GM21825 (cell line): Measurements from ENCODE around the gene TCF23.
A peak's percentile ranks its signal among the peaks of the same experiment; 100 is the strongest.

Experiments
- ATAC-seq: cut with Tn5 transposase; IDR thresholded peaks from one replicate; pipeline ENCODE4 v1.9.1; 2021; ENCODE audit warnings: mild to moderate bottlenecking, moderate library complexity; ENCODE audit not compliant: unreplicated experiment

The TCF23 gene

GRCh38 chr2:27127883-27128667 lies 20.7 kb upstream of the TCF23 start:
- ATAC-seq, result no peak

- ATAC-seq, result no peak
These were observed 19.9 kb upstream of the TCF23 start for GRCh38 chr2:27128668-27129571.

GRCh38 chr2:27130396-27130795 lies 18.4 kb upstream of the TCF23 start:
- no peak for ATAC-seq

- ATAC-seq, result no peak
These were observed 17.4 kb upstream of the TCF23 start for GRCh38 chr2:27131429-27131828.

- no peak for ATAC-seq
These were observed 15.5 kb upstream of the TCF23 start for GRCh38 chr2:27133195-27133875.

GRCh38 chr2:27133905-27134780 lies 14.7 kb upstream of the TCF23 start, which contains the start of gene PREB:
TSS of gene PREB (minus strand) at chr2:27134636. CDS start at chr2:27134421, 215 bp downstream.
- peak; percentile 74 for ATAC-seq

GRCh38 chr2:27134781-27135477 lies 13.9 kb upstream of the TCF23 start:
- no peak for ATAC-seq

GRCh38 chr2:27135478-27135955 lies 13.3 kb upstream of the TCF23 start:
- no peak for ATAC-seq

- ATAC-seq, result no peak
These were observed 12.1 kb upstream of the TCF23 start for GRCh38 chr2:27136751-27137150.

- ATAC-seq, result no peak
These were observed 11.4 kb upstream of the TCF23 start for GRCh38 chr2:27137322-27137935.

GRCh38 chr2:27138111-27138510 lies 10.7 kb upstream of the TCF23 start:
- no peak for ATAC-seq

- no peak for ATAC-seq
These were observed 9.5 kb upstream of the TCF23 start, which contains the start of gene PRR30 for GRCh38 chr2:27139310-27139709. TSS of gene PRR30 (minus strand) at chr2:27139410. CDS start at chr2:27138329, 1,081 bp downstream.

- no peak for ATAC-seq
These were observed 5.5 kb upstream of the TCF23 start for GRCh38 chr2:27143285-27143684.

GRCh38 chr2:27145682-27146081 lies 3.1 kb upstream of the TCF23 start:
- no peak for ATAC-seq

GRCh38 chr2:27147935-27148334 lies 869 bp upstream of the TCF23 start:
- ATAC-seq, result no peak

GRCh38 chr2:27149570-27150405 lies 984 bp downstream of the TCF23 start:
- no peak for ATAC-seq

GRCh38 chr2:27150639-27151230 lies 1.9 kb downstream of the TCF23 start:
- no peak for ATAC-seq
